ENCODE results near the gene CCDC141.
A peak's percentile ranks its signal among the peaks of the same experiment; 100 is the strongest.

CCDC141 gene

GRCh38 chr2:178912416-178913048 lies 137.4 kb downstream of the CCDC141 start:
- peak; percentile 49 for DNase-seq (ENCODE audit: low read depth)

GRCh38 chr2:178911039-178911438 lies 138.9 kb downstream of the CCDC141 start:
- DNase-seq (ENCODE audit: low read depth): no peak

- peak; percentile 1 for DNase-seq (ENCODE audit: low read depth)
These were observed 139.9 kb downstream of the CCDC141 start for GRCh38 chr2:178910005-178910404.

- DNase-seq (ENCODE audit: low read depth): no peak
These were observed 140.4 kb downstream of the CCDC141 start for GRCh38 chr2:178909507-178909906.

- no peak for DNase-seq (ENCODE audit: low read depth)
These were observed 141.1 kb downstream of the CCDC141 start for GRCh38 chr2:178908810-178909209.

- DNase-seq (ENCODE audit: low read depth): no peak
These were observed 144.7 kb downstream of the CCDC141 start for GRCh38 chr2:178905261-178905660.

GRCh38 chr2:178899656-178900055 lies 150.3 kb downstream of the CCDC141 start:
- DNase-seq (ENCODE audit: low read depth): no peak

GRCh38 chr2:178895872-178896271 lies 154.1 kb downstream of the CCDC141 start:
- DNase-seq (ENCODE audit: low read depth): no peak

GRCh38 chr2:178895171-178895570 lies 154.8 kb downstream of the CCDC141 start:
- DNase-seq (ENCODE audit: low read depth): no peak

- no peak for DNase-seq (ENCODE audit: low read depth)
These were observed 156.9 kb downstream of the CCDC141 start for GRCh38 chr2:178892751-178893625.

GRCh38 chr2:178891959-178892485 lies 157.9 kb downstream of the CCDC141 start:
- no peak for DNase-seq (ENCODE audit: low read depth)

- peak; percentile 55 for DNase-seq (ENCODE audit: low read depth)
These were observed 158.5 kb downstream of the CCDC141 start for GRCh38 chr2:178891265-178891958.

- DNase-seq (ENCODE audit: low read depth): no peak
These were observed 163.9 kb downstream of the CCDC141 start for GRCh38 chr2:178886006-178886405.

- no peak for DNase-seq (ENCODE audit: low read depth)
These were observed 165.5 kb downstream of the CCDC141 start for GRCh38 chr2:178884440-178884839.

GRCh38 chr2:178882666-178883440 lies 167.1 kb downstream of the CCDC141 start:
- DNase-seq (ENCODE audit: low read depth): peak; percentile 16

- no peak for DNase-seq (ENCODE audit: low read depth)
These were observed 168.9 kb downstream of the CCDC141 start for GRCh38 chr2:178881075-178881474.

- DNase-seq (ENCODE audit: low read depth): no peak
These were observed 169.7 kb downstream of the CCDC141 start for GRCh38 chr2:178880257-178880656.

- DNase-seq (ENCODE audit: low read depth): no peak
These were observed 172.1 kb downstream of the CCDC141 start for GRCh38 chr2:178877874-178878273.

GRCh38 chr2:178874529-178875240 lies 175.3 kb downstream of the CCDC141 start:
- DNase-seq (ENCODE audit: low read depth): no peak

GRCh38 chr2:178873912-178874311 lies 176.0 kb downstream of the CCDC141 start:
- DNase-seq (ENCODE audit: low read depth): no peak

- DNase-seq (ENCODE audit: low read depth): no peak
These were observed 178.4 kb downstream of the CCDC141 start for GRCh38 chr2:178871536-178871935.
